ENCODE data around the gene RET. TPM values are rescaled to one million over a fixed set of nuclear protein-coding genes. Genes with fewer than 3 reads are reported as not detected.

The RET gene
- total RNA-seq, 1 donor from 2014 or later = 1.1 TPM

DNA sequence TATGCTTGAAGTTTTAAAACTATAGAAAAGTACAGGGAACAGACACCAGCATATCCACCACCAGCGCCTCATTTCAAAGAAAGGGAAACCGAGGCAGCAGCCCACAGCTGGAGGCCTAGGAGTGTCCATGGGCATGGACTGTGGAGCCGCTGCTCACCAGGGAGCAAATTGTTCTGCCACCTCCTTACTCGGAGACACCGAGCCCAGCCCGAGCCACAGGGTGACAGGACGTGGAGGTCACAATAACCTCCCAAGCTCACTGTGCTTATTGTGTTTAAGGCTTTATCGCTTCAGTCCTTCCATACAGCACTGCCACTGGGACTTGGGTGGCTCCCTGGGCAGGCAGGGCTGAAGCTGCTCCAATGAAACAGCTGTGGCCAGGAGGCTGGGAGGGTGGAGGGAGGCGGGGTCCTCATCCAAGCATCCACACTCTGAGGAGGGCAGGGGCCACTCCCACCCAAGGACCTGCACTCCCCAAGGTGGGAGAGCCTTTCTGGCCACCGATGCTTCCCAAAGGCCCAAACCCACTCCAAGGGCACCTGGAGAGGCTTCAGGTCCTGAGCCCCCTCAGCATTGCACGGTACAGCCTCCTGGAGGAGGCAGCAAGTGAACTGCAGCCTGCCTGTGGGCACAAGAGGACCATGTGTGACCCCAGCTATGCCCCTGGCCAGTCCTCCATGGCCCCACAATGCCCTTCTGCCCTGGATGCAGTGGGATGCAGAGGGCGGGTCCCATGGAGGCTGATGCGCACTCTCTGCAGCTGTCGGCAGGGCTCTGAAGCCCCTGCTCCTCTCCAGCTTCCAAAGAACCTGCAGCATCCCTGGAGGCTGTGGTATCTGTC lies 38.7 kb upstream of the RET start:
- no peak overlapping the region for H3K4me3 ChIP-seq (ENCODE audit: insufficient read depth, low read depth, low read length)
- H3K9me3 Mint-ChIP-seq (ENCODE audit: unreplicated experiment) = peaks cover 4% of the 10 kb centered on the region
- no peaks in the 10 kb centered on the region for H3K27me3 ChIP-seq (ENCODE audit: insufficient read depth, low read length)
- H3K4me3 Mint-ChIP-seq (ENCODE audit: unreplicated experiment) = no peak overlapping the region
- no peak overlapping the region for H3K27ac Mint-ChIP-seq (ENCODE audit: unreplicated experiment)
- H3K4me1 Mint-ChIP-seq (ENCODE audit: low read depth, unreplicated experiment) = no peaks in the 10 kb centered on the region
- no peaks in the 10 kb centered on the region for H3K79me2 ChIP-seq (ENCODE audit: insufficient read depth, low read length)
- H3K9ac ChIP-seq (ENCODE audit: low read length) = no peak overlapping the region
- no peak for DNase-seq (ENCODE audit: low read depth)
- H3K4me2 ChIP-seq (ENCODE audit: low read length) = no peak overlapping the region
- no peak for TF ChIP-seq CTCF (IDR thresholded peaks at IDR 0.05; ENCODE audit: insufficient read depth, low read depth, low read length)
- TF ChIP-seq EZH2 (IDR thresholded peaks at IDR 0.05; ENCODE audit: insufficient read depth, low read length) = no peak
- H3K36me3 ChIP-seq (ENCODE audit: insufficient read depth, low read length) = no peaks in the 10 kb centered on the region
- H2AFZ ChIP-seq (ENCODE audit: low read depth, low read length) = no peak overlapping the region
- H3K9me3 ChIP-seq (ENCODE audit: insufficient read depth, low read depth, low read length) = no peaks in the 10 kb centered on the region
- H4K20me1 ChIP-seq (ENCODE audit: insufficient read depth, low read length) = no peaks in the 10 kb centered on the region
- H3K36me3 Mint-ChIP-seq (ENCODE audit: low read depth, unreplicated experiment) = peaks cover 1% of the 10 kb centered on the region
- H3K27me3 Mint-ChIP-seq (ENCODE audit: low read depth, unreplicated experiment) = peaks cover 16% of the 10 kb centered on the region
- H3K27ac ChIP-seq (ENCODE audit: low read depth, low read length) = no peak overlapping the region
- no peaks in the 10 kb centered on the region for H3K4me1 ChIP-seq (ENCODE audit: insufficient read depth, low read length)
- FAIRE-seq = no peak

DNA sequence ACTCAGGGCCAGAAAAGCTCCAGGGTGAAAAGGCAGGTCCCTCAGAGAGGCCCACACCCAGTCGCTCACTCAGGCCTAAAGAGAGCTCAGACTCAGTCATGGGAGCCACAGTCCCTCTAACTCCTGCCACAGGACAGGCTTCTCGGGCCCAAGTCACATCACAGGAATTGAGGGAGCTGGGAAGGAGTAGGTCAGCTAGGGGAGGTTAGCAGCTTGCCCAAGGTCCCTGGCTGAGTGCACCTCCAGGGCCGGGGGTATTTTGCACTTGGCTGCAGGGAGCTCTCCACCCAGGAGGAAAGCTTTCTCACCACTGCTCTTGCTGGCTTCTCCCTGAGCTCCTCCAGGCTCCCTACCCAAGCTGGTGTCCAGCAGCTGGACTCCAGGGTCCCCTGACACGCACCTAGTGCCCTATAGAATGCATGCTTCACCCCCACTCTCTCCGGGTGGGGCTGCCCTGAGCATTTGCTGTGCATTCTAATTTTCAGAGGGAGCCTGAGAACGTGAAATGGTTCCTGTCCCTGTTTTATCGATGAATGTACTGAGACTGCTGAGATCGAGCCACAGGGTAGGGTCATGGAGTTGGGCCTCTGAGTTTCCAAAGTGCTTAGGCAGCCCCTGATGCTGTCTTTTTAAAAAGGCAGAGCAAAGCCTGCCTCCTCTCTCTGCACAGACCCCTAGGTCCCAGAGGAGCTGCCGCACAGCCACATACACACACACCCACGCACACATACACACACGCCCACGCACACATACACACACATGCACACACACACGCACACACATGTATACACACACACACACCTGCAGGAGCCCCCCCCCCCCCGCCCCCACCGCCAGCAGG lies 37.9 kb upstream of the RET start:
- H3K27ac Mint-ChIP-seq (ENCODE audit: unreplicated experiment) = no peak overlapping the region

More for the DNA sequence above, 37.9 kb upstream of the RET start:
- no peaks in the 10 kb centered on the region for H4K20me1 ChIP-seq (ENCODE audit: insufficient read depth, low read length)
- TF ChIP-seq EZH2 (IDR thresholded peaks at IDR 0.05; ENCODE audit: insufficient read depth, low read length) (no peak), CTCF (IDR thresholded peaks at IDR 0.05; ENCODE audit: insufficient read depth, low read depth, low read length) (no peak)
- FAIRE-seq (no peak), DNase-seq (ENCODE audit: low read depth) (no peak)
- no peaks in the 10 kb centered on the region for H3K9me3 ChIP-seq (ENCODE audit: insufficient read depth, low read depth, low read length)
- peaks cover 4% of the 10 kb centered on the region for H3K9me3 Mint-ChIP-seq (ENCODE audit: unreplicated experiment)
- peaks cover 1% of the 10 kb centered on the region for H3K36me3 Mint-ChIP-seq (ENCODE audit: low read depth, unreplicated experiment)
- H2AFZ ChIP-seq (ENCODE audit: low read depth, low read length) = no peak overlapping the region
- no peak overlapping the region for H3K9ac ChIP-seq (ENCODE audit: low read length)
- H3K27me3 Mint-ChIP-seq (ENCODE audit: low read depth, unreplicated experiment) = peaks cover 16% of the 10 kb centered on the region
- H3K79me2 ChIP-seq (ENCODE audit: insufficient read depth, low read length) = no peaks in the 10 kb centered on the region
- H3K27ac ChIP-seq (ENCODE audit: low read depth, low read length) = no peak overlapping the region
- H3K4me1 ChIP-seq (ENCODE audit: insufficient read depth, low read length) = no peaks in the 10 kb centered on the region
- H3K27me3 ChIP-seq (ENCODE audit: insufficient read depth, low read length) = no peaks in the 10 kb centered on the region
- H3K4me2 ChIP-seq (ENCODE audit: low read length) = no peak overlapping the region
- no peak overlapping the region for H3K4me3 ChIP-seq (ENCODE audit: insufficient read depth, low read depth, low read length)
- H3K4me3 Mint-ChIP-seq (ENCODE audit: unreplicated experiment) = no peak overlapping the region
- H3K36me3 ChIP-seq (ENCODE audit: insufficient read depth, low read length) = no peaks in the 10 kb centered on the region
- H3K4me1 Mint-ChIP-seq (ENCODE audit: low read depth, unreplicated experiment) = peaks cover under 1% of the 10 kb centered on the region
